Hematopoietic multipotent progenitor cell treated with erythropoietin and hydrocortisone succinate and interleukin-3 and kit ligand, for 17 days (in vitro differentiated cells): ENCODE results near the gene CYP2A6.
"Not testable (repeated sequence)": the region's sequence is repeated elsewhere in the genome, so short reads cannot be mapped to it uniquely, and the experiment has no call there.

ENCODE experiments used
- DNase-seq: peaks from one replicate; pipeline ENCODE4 v3.0.0-alpha.2; 2015; ENCODE audit warnings: low spot score

Gene CYP2A6

GRCh38 chr19:40850277-40850676 is at the start of gene CYP2A6:
CYP2A6 (minus strand) TSS chr19:40850447; CDS start chr19:40850426, 21 bp downstream.
- DNase-seq: not testable (repeated sequence)

GRCh38 chr19:40899964-40900363 is 49.7 kb upstream of the CYP2A6 start:
- DNase-seq: not testable (repeated sequence)

DNA sequence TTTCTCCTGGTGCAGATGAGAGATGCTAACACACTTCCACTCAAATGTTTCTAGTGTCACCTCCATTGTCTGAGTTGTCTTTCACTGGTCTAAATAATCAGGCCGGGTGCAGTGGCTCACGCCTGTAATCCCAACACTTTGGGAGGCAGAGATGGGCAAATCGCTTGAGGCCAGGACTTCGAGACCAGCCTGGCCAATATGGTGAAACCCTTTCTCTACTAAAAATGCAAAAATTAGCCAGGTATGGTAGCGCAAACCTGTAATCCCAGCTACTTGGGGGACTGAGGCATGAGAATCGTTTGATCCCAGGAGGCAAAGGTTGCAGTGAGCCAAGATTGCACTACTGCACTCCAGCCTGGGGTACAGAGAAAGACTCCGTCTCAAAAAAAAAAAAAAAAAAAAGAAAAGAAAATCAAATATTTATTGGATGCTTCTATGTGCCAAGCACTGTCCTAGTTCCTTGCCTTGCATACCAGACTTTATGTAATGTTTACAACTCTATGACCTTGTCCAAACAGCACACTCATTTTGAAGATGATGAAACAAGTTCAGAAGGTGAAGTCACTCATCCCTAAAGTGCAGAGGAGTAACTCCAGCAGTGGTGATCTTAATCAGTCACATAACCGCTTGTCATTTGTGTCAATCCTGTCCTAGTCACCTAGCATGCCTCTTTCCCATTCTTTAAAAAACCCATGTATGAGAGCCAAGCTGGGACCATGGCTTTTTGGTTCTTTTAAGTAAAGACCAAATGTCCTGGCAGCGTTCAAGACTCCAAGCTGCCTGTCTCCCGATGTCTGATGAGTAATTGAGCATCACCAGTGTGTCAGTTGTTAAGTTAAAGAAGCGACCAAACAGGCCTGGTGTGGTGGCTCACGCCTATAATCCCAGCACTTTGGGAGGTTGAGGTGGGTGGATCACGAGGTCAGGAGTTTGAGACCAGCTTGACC is 46.9 kb upstream of the CYP2A6 start:
- DNase-seq: not testable (repeated sequence)

DNA sequence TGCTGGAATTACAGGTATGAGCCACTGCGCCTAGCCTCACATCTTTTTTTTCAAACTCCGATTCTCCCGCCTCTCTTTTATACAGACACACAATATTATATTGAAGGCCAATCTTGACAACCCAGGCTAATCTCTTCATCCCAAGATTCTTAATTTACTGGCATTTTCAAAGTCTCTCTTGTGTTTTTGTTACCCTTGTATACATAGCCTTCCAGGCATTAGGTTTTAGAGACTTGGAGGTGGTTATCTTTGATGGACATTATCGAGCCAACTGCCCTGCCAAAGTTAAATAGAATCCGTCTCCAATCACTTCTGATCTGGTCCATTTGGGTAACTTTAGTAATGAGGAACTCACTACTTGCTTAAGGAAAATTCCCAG is 46.2 kb upstream of the CYP2A6 start:
- DNase-seq: no peak

- no peak for DNase-seq
Observed at GRCh38 chr19:40893112-40893511, 42.9 kb upstream of the CYP2A6 start.

DNA sequence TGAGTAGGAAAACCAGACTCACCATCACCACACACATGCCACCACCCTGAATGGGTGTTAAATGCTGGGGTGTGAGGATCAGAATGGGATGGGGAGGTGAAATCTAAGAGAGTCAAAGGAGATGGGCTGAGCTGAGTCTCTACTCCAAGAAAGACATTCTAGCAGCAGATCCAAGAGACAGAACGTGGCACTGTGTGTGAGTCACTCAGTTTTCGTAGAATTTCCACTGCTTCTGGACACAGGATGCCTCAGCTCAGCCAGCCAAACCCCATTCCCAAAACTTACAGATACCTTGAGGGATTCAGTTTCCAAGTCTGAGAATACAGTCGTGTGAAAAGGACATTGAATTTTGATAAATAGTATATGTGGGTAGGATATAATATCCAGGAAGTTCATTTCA is 39.1 kb upstream of the CYP2A6 start:
- no peak for DNase-seq

- DNase-seq: no peak
Observed at GRCh38 chr19:40888191-40888590, 37.9 kb upstream of the CYP2A6 start.

DNA sequence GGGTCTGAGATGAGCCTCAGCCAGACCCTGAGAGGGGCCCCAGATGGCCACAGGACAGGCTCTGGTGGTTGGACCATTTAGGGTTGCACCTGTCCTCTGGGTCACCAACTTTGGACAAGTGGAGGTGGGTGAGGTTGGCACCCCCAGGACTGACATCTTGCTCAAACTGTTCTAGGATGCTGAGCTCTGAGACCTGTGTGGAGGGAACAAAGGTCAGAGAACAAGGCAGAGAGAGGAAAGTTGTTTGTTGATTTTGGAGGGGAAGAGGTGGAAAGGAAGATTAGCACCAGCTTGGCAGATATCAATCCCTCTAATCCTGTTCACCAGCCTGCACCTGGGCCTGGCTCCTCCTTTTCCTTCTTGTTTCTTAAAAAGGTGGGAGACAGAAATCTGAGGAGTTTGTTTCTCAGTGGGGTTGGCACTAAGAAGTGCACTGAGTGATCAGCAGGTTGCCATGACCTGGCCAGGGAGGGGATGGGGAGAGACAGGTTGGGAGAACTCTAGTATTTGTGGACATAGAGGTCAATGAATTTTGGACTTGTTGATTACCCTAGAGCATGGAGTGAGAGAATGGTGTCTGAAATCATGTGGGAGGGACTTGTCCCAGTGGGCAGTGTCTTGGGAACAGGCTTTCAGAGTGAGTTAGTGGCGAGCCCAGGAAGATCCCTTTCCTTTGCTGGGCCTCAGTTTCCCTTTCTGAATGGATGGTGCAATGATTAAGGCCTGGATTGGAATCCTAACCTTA is 34.1 kb upstream of the CYP2A6 start:
- DNase-seq: not testable (repeated sequence)

DNA sequence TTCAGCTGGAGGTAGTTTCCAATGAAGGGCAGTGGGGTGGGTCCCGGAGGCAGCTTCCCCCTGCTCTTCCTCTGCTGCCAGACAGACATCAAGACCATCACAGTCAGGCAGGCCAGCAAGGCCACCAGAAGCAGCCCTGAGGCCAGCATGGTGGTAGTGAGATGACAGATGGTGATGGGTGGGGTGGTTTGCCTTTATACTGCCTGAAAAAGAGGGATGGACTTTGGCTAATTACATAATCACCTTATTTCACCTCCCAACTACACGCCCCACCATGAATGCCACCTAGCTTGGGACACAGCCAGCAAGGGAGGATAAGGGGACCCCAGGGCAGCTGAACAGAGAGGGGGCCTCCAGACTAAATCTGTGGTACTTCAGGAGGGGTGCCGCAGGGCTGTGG is 31.8 kb upstream of the CYP2A6 start, which contains the start of gene CYP2A7:
Gene CYP2A7, minus strand, starts transcription at position 170 of the 400 bp plus-strand sequence. Its CDS starts 21 bp downstream, at position 149.
- not testable (repeated sequence) for DNase-seq

- not testable (repeated sequence) for DNase-seq
Observed at GRCh38 chr19:40879349-40879748, 29.1 kb upstream of the CYP2A6 start.

GRCh38 chr19:40875526-40875951 is 25.3 kb upstream of the CYP2A6 start:
- DNase-seq: peak; percentile 18

DNA sequence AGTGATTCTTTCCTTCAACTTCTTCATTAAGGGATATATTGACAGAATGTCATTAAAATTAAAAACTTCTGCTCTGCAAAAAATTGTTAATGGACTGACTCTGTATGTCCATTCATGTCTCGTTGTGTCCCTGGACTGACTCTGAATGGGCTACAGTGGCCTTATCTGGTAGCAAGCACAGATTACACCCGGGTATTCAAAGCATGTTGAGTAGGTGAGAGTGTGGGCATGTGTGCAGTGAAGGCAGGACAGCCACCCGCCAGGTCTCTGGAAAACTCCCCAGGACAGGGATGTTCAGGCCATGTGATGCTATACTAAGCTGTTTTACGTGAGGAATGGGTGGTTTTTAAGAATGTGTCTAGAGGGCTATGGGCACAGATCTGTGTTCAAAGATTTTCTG is 24.6 kb upstream of the CYP2A6 start:
- DNase-seq: not testable (repeated sequence)

DNA sequence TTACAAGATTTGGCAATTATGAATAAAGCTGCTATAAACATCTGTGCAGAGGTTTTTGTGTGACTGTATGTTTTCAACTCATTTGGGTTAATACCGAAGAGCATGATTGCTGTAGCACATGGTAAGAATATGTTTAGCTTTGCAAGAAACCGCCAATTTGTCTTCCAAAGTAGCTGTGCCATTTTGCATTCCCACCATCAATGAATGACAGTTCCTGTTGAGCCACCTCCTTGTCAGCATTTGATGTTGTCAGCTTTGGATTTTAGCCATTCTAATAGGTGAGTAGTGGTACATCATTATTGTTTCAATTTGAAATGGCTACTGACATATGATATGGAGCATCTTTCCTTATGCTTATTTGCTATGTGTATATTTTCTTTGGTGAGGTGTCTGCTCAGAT is 23.6 kb upstream of the CYP2A6 start:
- DNase-seq: not testable (repeated sequence)

GRCh38 chr19:40872209-40872608 is 22.0 kb upstream of the CYP2A6 start:
- DNase-seq: no peak

DNA sequence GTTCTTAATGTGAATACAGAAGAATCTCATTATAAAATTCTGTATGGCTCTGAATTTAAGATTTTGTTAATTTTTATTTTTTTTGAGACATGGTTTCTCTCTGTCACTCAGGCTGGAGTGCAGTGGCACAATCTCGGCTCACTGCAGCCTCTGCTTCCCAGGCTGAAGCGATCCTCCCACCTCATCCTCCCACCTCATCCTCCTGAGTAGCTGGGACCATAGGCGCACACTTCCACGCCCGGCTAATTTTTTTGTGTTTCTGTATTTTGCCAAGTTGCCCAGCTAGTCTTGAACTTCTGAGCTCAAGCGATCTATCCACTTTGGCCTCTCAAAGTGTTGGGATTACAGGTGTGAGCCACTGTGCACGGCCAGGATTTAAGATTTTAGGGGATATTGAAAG is 17.5 kb upstream of the CYP2A6 start:
- no peak for DNase-seq

DNA sequence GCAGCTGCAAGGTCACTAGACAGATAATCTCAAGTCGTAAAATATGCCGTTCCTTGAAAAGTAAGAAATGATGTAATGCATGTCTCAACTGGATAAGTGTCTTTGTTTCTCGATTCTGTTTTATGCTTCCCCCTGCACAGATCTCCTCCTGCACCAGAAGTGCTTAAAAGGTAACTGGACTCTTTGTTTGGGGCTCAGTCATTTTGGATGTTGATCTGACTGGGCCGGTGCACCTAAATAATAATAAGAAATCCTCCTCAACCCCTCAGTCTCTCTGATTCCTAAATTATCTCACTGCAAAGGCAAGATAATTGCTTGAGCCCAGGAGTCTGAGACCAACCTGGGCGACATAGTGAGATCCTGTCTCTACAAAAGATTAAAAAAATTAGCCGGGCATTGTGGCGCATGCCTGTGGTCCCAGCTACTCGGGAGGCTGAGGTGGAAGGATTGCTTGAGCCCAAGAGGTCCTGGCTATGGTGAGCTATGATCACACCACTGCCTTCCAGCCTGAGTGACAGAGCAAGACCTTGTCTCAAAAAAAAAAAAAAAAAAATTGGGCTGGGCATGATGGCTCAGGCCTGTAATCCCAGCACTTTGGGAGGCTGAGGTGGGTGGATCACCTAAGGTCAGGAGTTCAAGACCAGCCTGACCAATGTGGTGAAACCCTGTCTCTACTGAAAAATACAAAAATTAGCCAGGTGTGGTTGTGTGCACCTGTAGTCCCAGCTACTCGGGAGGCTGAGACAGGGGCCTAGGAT is 14.7 kb upstream of the CYP2A6 start:
- DNase-seq: not testable (repeated sequence)

GRCh38 chr19:40862785-40863184 is 12.5 kb upstream of the CYP2A6 start:
- DNase-seq: no peak

GRCh38 chr19:40862333-40862732 is 12.1 kb upstream of the CYP2A6 start:
- no peak for DNase-seq

DNA sequence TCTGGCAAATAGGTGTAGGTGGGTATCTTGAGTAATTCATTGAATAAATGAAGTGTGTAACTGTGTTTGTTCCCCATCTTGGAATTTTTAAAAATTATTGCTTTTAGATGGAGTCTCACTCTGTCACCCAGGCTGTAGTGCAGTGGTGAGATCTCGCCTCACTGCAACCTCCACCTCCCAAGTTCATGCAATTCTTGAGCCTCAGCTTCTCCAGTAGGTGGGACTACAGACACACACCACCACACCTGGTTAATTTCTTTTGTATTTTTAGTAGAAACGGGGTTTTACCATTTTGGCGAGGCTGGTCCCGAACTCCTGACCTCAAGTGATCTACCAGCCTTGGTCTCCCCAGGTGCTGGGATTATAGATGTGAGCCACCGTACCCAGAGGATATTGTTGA is 7.9 kb upstream of the CYP2A6 start:
- DNase-seq: no peak

DNA sequence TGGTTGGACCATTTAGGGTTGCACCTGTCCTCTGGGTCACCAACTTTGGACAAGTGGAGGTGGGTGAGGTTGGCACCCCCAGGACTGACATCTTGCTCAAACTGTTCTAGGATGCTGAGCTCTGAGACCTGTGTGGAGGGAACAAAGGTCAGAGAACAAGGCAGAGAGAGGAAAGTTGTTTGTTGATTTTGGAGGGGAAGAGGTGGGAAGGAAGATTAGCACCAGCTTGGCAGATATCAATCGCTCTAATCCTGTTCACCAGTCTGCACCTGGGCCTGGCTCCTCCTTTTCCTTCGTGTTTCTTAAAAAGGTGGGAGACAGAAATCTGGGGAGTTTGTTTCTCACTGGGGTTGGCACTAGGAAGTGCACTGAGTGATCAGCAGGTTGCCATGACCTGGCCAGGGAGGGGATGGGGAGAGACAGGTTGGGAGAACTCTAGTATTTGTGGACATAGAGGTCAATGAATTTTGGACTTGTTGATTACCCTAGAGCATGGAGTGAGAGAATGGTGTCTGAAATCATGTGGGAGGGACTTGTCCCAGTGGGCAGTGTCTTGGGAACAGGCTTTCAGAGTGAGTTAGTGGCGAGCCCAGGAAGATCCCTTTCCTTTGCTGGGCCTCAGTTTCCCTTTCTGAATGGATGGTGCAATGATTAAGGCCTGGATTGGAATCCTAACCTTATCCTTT is 2.4 kb upstream of the CYP2A6 start:
- DNase-seq: not testable (repeated sequence)

DNA sequence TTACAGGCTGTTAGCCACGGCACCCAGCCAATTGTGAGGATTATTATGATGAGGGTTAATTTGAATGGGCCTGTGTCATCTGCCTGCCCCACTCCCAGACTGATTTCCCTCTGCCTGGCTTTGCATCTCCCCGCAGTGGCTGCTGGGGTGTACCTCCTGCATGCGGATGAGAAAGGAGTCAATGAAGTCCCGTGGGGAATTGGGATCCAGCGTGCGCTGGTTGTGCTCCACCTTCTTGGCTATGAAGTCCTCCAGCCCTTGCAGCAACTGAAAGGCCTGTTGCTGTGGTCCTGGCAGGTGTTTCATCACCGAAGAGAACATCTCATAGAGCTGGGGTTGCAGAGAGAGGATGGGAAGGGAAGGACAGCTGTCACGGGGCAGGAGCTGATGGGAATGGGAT is 3.5 kb downstream of the CYP2A6 start:
- DNase-seq: not testable (repeated sequence)
